Measurements from ENCODE around the gene ALOX5. TPM values are rescaled to one million over a fixed set of nuclear protein-coding genes. Genes with fewer than 3 reads are reported as not detected.

The ALOX5 gene
- total RNA-seq, 1 donor from 2014 or later: 222 TPM

GRCh38 chr10:45375101-45375500 lies 1.1 kb downstream of the ALOX5 start:
- Histone ChIP-seq H3K4me1 (peaks cover 35% of the 10 kb centered on the region), H3K36me3 (no peaks in the 10 kb centered on the region), H3K4me3 (peak overlapping the region; percentile 63), H3K27ac (peak overlapping the region; percentile 84), H3K9me3 (no peaks in the 10 kb centered on the region), H3K27me3 (ENCODE audit: low read depth) (peaks cover 42% of the 10 kb centered on the region)
- no peak for TF ChIP-seq CTCF (IDR thresholded peaks at IDR 0.05)
- no peak for DNase-seq
- no peak for ATAC-seq
- intact Hi-C loops (cut with DNase I): no loop called here

GRCh38 chr10:45375716-45376231 lies 1.8 kb downstream of the ALOX5 start:
- Histone ChIP-seq H3K27ac (peak overlapping the region; percentile 84), H3K36me3 (no peaks in the 10 kb centered on the region), H3K4me3 (peak overlapping the region; percentile 63), H3K27me3 (ENCODE audit: low read depth) (peaks cover 42% of the 10 kb centered on the region), H3K9me3 (no peaks in the 10 kb centered on the region), H3K4me1 (peaks cover 35% of the 10 kb centered on the region)
- intact Hi-C loops (cut with DNase I): no loop called here
- DNase-seq (no peak), ATAC-seq (no peak)
- TF ChIP-seq CTCF (IDR thresholded peaks at IDR 0.05): no peak

GRCh38 chr10:45376371-45376801 lies 2.4 kb downstream of the ALOX5 start:
- no peaks in the 10 kb centered on the region for H3K36me3 ChIP-seq
- H3K4me1 ChIP-seq: peaks cover 35% of the 10 kb centered on the region
- peaks cover 42% of the 10 kb centered on the region for H3K27me3 ChIP-seq (ENCODE audit: low read depth)
- H3K27ac ChIP-seq: peak overlapping the region; percentile 84
- intact Hi-C loops (cut with DNase I): no loop called here
- TF ChIP-seq CTCF (IDR thresholded peaks at IDR 0.05): no peak
- H3K9me3 ChIP-seq: no peaks in the 10 kb centered on the region
- peak overlapping the region; percentile 63 for H3K4me3 ChIP-seq
- ATAC-seq (no peak), DNase-seq (no peak)

- no peaks in the 10 kb centered on the region for H3K9me3 ChIP-seq
- H3K27me3 ChIP-seq (ENCODE audit: low read depth): peaks cover 42% of the 10 kb centered on the region
- H3K27ac ChIP-seq: no peak overlapping the region
- TF ChIP-seq CTCF (IDR thresholded peaks at IDR 0.05): no peak
- intact Hi-C loops (cut with DNase I): no loop called here
- H3K36me3 ChIP-seq: peaks cover under 1% of the 10 kb centered on the region
- ATAC-seq (no peak), DNase-seq (no peak)
- H3K4me1 ChIP-seq: peaks cover 35% of the 10 kb centered on the region
- H3K4me3 ChIP-seq: no peak overlapping the region
These were observed 3.3 kb downstream of the ALOX5 start for GRCh38 chr10:45377321-45377720.

GRCh38 chr10:45377858-45378257 lies 3.8 kb downstream of the ALOX5 start:
- peaks cover 5% of the 10 kb centered on the region for H3K36me3 ChIP-seq
- H3K27ac ChIP-seq: no peak overlapping the region
- DNase-seq (no peak), ATAC-seq (no peak)
- H3K4me3 ChIP-seq: no peak overlapping the region
- intact Hi-C loops (cut with DNase I): no loop called here
- peaks cover 34% of the 10 kb centered on the region for H3K4me1 ChIP-seq
- no peaks in the 10 kb centered on the region for H3K9me3 ChIP-seq
- TF ChIP-seq CTCF (IDR thresholded peaks at IDR 0.05): no peak
- peaks cover 42% of the 10 kb centered on the region for H3K27me3 ChIP-seq (ENCODE audit: low read depth)
